ENCODE results near the gene TOM1L2.
A peak's percentile ranks its signal among the peaks of the same experiment; 100 is the strongest.

TOM1L2 gene

DNA sequence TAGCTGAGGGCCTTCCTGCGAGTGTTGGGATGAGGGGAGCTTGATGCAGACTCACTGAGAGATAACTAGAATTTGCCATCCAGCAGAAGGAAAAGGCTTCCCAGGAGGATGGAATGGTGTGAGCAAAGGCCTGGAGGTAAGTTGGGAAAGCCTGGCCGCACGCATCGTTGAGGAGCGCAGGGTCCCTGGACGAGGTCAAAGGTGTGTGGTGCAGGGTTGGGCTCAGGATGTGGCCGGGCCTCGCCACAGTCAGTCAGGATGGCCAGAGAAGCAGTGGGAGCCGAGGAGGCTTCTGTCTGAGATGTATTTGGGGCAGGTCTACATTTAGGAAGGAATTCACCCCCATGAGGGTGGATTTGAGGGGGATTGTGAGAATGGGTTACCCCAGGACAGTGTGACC is 16.9 kb upstream of the TOM1L2 start:
- DNase-seq (no peak), ATAC-seq (replicated peaks) (no peak)
- Mint-ChIP-seq H3K27me3 (no peaks in the 10 kb centered on the region), H3K4me3 (no peak overlapping the region), H3K27ac (no peak overlapping the region), H3K36me3 (ENCODE audit: insufficient read depth) (no peaks in the 10 kb centered on the region), H3K4me1 (ENCODE audit: low read depth in 2 of 2) (no peaks in the 10 kb centered on the region), H3K9me3 (no peaks in the 10 kb centered on the region)

DNA sequence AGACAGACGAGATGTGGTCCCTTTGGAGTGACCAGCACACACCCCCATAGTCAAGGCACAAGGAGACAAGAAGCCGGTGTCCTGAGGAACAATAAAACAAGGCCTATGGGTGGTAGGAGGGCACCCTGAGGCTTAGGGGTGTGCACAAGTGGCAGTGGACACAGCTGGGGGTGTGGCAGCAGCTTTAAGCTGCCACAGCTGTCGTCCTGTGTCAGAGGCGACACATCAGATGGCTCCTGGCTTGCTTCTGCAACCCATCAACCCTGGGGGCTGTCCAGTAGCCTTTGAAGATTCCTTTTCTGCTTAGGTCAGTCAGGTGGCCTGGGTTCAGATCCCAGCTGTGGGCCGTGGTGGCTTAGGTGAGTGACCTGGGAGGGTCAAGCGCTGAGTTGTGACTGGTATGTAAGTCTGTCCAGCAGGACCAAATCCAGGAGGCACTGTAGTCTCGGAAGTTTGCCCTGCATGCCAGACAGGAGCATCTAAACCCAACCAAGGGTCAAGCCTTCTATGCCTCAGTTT is 16.3 kb upstream of the TOM1L2 start:
- no peak overlapping the region for H3K27ac Mint-ChIP-seq
- H3K36me3 Mint-ChIP-seq (ENCODE audit: insufficient read depth): no peaks in the 10 kb centered on the region
- no peaks in the 10 kb centered on the region for H3K9me3 Mint-ChIP-seq
- no peak for DNase-seq
- no peaks in the 10 kb centered on the region for H3K4me1 Mint-ChIP-seq (ENCODE audit: low read depth in 2 of 2)
- no peaks in the 10 kb centered on the region for H3K27me3 Mint-ChIP-seq
- no peak overlapping the region for H3K4me3 Mint-ChIP-seq
- ATAC-seq (replicated peaks): no peak

DNA sequence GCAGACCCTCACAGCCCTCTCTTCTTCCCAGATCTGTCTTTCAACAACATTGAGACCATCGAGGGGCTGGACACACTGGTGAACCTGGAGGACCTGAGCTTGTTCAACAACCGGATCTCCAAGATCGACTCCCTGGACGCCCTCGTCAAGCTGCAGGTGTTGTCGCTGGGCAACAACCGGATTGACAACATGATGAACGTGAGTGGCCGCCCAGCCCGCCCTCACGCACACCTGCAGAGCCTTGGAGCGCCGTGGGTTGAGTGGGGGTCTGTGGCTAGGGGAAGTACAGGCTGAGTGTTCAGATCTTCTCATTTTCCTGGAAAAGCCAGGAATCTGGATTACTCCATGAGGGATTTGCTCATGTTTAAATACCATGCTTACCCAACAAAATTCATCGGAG is 15.7 kb upstream of the TOM1L2 start:
- Mint-ChIP-seq H3K27me3 (no peaks in the 10 kb centered on the region), H3K4me1 (ENCODE audit: low read depth in 2 of 2) (no peaks in the 10 kb centered on the region), H3K9me3 (no peaks in the 10 kb centered on the region), H3K4me3 (no peak overlapping the region), H3K27ac (no peak overlapping the region), H3K36me3 (ENCODE audit: insufficient read depth) (no peaks in the 10 kb centered on the region)
- DNase-seq (no peak), ATAC-seq (replicated peaks) (no peak)

DNA sequence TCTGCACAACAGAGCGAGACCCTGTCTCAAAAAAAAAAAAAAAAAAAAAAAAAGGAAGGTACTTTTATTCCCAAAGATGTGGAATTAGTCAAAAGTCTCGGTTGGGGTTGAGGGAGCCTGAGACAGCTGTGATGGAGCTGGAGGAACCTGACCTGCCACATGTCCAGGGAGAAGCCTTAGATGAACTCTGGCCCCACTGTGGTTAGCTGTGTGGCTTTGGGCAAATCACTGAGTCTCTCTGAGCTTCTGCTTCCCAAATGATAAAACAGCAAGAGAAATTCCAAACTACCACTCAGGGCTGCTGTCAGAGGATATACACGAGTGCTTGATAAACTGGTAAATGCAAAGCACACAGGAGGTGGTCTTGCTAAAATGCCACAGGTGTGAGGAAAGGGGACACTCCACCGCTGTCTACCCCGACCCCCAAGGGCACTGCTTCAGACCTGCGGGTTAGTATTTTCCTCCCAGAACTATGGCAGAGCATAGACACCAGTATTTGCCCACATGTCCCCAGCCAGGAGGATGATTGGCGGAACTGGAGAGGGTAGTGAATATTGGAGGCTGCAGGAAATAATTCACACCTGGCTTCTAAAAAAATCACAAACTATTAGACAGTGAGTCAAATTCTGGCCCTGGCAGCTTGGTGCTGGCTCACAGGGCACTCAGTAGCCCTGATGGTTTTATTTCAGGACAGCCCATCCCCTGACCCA is 15.1 kb upstream of the TOM1L2 start:
- Mint-ChIP-seq H3K4me1 (ENCODE audit: low read depth in 2 of 2) (no peaks in the 10 kb centered on the region), H3K4me3 (no peak overlapping the region), H3K9me3 (no peaks in the 10 kb centered on the region), H3K27ac (no peak overlapping the region), H3K36me3 (ENCODE audit: insufficient read depth) (no peaks in the 10 kb centered on the region), H3K27me3 (no peaks in the 10 kb centered on the region)
- ATAC-seq (replicated peaks) (no peak), DNase-seq (no peak)

DNA sequence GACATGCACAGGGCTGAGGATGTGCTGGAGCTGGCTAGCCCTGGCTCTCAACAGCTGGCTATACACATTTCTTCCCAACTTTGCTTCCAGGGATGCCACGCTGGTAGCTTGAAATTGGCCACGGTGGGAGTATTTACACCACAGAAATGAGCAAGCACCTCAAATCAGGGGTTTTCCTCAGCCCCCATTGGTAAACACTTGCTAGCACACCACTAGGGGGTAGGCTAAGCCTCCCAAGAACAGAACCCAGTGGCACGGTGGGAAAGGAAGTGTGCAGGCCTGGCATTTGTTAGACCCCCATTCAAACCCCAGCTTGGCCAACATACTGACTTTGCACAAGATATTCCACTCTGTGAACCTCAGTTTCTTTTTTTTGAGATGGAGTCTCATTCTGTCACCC is 13.4 kb upstream of the TOM1L2 start:
- Mint-ChIP-seq H3K4me3 (no peak overlapping the region), H3K9me3 (no peaks in the 10 kb centered on the region), H3K27me3 (no peaks in the 10 kb centered on the region), H3K27ac (no peak overlapping the region), H3K4me1 (ENCODE audit: low read depth in 2 of 2) (no peaks in the 10 kb centered on the region), H3K36me3 (ENCODE audit: insufficient read depth) (no peaks in the 10 kb centered on the region)
- DNase-seq (no peak), ATAC-seq (replicated peaks) (no peak)

DNA sequence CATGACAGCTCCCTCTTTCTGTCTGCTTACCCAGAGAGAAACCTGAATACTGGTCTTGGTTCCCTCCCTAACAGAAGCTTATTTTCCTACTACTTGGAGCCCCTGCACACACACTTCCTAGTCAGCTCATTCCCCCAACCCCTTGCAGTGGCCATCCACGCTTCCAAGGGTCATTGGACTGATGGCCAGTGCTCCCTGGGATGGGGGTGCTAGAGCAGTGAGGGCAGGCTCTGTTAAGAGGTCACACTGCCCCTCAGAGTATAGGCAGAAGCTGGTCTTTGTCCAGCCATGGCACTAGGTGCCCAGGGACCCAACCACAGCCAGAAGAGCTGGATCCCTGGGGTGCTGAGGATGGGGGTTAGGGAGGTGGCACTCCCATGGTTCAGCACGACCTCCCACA is 13.0 kb upstream of the TOM1L2 start:
- ATAC-seq (replicated peaks) (no peak), DNase-seq (no peak)
- Mint-ChIP-seq H3K27ac (no peak overlapping the region), H3K4me1 (ENCODE audit: low read depth in 2 of 2) (no peaks in the 10 kb centered on the region), H3K36me3 (ENCODE audit: insufficient read depth) (no peaks in the 10 kb centered on the region), H3K27me3 (no peaks in the 10 kb centered on the region), H3K9me3 (no peaks in the 10 kb centered on the region), H3K4me3 (no peak overlapping the region)

DNA sequence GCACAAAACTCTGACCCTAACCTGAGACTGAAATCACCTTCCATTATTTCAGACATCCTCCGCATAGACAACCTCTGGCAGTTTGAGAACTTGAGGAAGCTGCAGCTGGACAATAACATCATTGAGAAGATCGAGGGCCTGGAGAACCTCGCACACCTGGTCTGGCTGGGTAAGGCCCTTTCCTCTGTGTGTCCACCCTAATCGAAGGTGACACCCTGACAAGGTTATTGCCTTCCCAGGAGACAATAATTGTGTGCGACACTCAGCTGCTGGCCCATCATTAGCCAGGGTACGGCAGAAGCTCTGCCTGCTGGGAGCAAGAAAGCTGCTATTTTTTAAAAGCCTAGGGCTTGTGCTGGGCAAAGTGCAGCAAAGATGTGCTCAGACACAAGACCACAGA is 11.6 kb upstream of the TOM1L2 start:
- Mint-ChIP-seq H3K27ac (no peak overlapping the region), H3K4me1 (ENCODE audit: low read depth in 2 of 2) (no peaks in the 10 kb centered on the region), H3K27me3 (no peaks in the 10 kb centered on the region), H3K9me3 (no peaks in the 10 kb centered on the region), H3K4me3 (no peak overlapping the region), H3K36me3 (ENCODE audit: insufficient read depth) (no peaks in the 10 kb centered on the region)
- ATAC-seq (replicated peaks) (no peak), DNase-seq (no peak)

DNA sequence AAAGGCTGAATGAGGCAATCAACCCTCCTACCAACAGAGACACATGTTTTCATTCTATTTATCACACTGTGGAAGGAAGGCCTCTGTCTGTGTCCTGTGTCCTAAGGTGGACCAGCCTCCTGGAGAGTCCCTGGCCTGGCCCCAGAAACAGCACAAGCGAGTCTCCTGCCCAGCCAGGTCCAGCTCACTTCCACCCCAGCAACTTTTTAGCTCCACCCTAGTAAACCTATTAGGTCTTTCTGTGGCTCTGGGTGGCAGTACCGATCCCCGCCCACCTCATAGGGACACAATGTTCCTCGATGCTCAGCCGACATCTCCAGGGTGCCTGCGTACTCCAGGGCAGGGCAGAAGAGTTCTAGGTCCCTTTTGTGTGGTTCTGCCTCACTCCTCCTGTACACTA is 11.2 kb upstream of the TOM1L2 start:
- H3K4me1 Mint-ChIP-seq (ENCODE audit: low read depth in 2 of 2): no peaks in the 10 kb centered on the region
- no peaks in the 10 kb centered on the region for H3K27me3 Mint-ChIP-seq
- H3K36me3 Mint-ChIP-seq (ENCODE audit: insufficient read depth): no peaks in the 10 kb centered on the region
- DNase-seq (no peak), ATAC-seq (replicated peaks) (no peak)
- no peak overlapping the region for H3K4me3 Mint-ChIP-seq
- no peak overlapping the region for H3K27ac Mint-ChIP-seq
- H3K9me3 Mint-ChIP-seq: no peaks in the 10 kb centered on the region

DNA sequence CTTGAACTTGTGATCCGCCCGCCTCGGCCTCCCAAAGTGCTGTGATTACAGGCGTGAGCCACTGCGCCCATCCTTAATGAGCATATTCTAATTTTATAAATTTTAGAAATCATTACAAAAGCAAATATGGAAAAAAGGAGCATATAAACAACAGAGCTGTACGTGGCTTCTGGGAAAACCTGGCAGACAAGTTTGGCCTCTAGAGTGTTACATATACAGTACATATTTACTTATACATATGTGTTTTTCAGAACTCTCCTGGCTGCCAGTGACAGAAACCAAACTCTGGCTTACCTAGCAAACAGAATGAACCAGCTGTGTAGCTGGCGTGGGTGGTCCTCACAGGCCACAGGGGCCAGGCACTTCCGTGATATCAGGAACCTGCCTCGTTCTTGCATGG is 10.6 kb upstream of the TOM1L2 start:
- no peaks in the 10 kb centered on the region for H3K36me3 Mint-ChIP-seq (ENCODE audit: insufficient read depth)

DNA sequence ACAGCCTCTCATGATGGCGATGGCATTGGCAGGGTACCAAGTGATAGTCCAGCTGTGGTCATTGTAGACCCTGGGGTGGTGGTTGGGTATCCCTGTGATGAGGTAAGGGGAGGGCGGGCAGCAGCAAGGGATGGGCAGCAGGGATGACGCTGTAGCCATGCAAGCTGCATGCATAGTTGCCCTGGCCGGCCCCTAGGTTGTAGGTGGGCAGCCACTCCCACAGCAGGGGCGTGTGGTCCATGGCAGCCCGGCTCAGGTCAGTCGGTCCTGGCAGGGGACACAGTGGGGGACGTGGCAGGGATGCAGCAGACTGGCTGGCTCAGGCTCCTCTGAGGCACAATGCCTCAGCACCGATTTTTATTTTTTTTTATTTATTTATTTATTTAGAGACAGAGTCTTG is 9.1 kb upstream of the TOM1L2 start:
- Mint-ChIP-seq H3K36me3 (ENCODE audit: insufficient read depth) (no peaks in the 10 kb centered on the region), H3K9me3 (no peaks in the 10 kb centered on the region), H3K4me3 (no peak overlapping the region), H3K27me3 (no peaks in the 10 kb centered on the region), H3K4me1 (ENCODE audit: low read depth in 2 of 2) (no peaks in the 10 kb centered on the region), H3K27ac (no peak overlapping the region)
- DNase-seq (no peak), ATAC-seq (replicated peaks) (no peak)

More for the DNA sequence above, 10.6 kb upstream of the TOM1L2 start:
- Mint-ChIP-seq H3K9me3 (no peaks in the 10 kb centered on the region), H3K4me3 (no peak overlapping the region), H3K4me1 (ENCODE audit: low read depth in 2 of 2) (no peaks in the 10 kb centered on the region), H3K27me3 (no peaks in the 10 kb centered on the region), H3K27ac (peak overlapping the region in 1 of 2 donors; percentile 38)
- ATAC-seq (replicated peaks) (no peak), DNase-seq (no peak)

DNA sequence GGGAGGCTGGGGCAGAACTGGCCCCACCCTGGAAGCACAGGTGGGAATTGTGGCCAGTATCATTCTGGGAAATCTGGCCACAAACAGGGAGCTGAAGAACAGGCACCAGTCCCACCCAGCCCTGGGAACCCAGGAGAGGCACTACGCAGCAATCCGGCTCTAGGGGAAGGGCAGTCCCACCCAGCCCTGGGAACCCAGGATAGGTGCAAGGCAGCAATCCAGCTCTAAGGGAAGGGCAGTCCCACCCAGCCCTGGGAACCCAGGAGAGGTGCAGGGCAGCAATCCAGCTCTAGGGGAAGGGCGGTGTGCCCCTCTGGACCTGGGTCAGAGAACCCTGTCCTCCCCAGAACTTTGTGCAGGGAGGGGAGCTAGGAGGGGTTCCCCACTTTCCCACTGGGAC is 7.6 kb upstream of the TOM1L2 start:
- ATAC-seq (replicated peaks): no peak
- Mint-ChIP-seq H3K4me1 (ENCODE audit: low read depth in 2 of 2) (no peaks in the 10 kb centered on the region), H3K27ac (no peak overlapping the region), H3K36me3 (ENCODE audit: insufficient read depth) (no peaks in the 10 kb centered on the region), H3K4me3 (no peak overlapping the region), H3K27me3 (no peaks in the 10 kb centered on the region), H3K9me3 (no peaks in the 10 kb centered on the region)
- DNase-seq: no peak

DNA sequence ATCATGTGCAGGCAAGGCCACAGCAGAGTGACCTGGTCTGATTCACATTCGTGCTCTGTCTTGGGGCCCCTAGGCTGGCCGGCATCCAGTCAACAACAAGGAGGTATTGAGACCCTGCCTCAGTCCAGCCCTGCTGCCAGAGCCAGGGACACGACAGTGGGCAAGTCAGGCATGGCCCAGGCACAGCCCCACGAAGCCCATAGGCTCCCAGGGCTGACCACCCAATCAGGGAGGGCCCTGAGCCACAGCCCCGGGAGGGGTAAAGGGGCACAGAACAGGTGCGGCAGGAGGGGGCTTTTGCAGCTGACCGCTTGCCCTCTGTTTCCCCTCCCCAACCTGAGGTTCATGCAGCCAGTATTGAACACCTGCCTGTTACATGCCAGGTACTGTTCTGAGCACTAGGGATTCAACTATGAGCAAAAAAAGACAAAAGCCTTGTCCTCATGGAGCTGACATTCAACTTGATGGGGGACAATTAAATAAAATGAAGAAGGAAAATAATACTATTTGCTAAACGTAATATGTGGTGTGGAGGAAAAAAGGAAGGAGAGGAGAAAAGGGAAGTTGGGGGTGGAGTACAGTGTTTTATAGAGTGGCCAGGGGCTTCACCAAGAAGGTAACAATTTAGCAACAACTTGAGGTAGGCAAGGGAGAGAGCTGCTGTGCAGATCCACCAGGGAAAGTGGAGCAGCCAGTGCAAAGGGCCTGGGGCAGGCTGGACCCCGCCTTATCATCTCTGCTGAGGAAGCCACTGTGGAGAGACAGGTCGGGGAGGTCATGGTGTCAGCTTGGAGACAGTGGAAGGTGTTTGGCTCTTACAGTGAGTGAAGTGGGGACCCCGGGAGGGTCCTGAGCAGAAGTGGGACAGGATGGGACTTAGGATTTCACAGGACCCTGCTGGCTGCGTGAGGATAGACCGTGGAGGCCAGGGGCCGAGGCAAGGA is 6.6 kb upstream of the TOM1L2 start:
- Mint-ChIP-seq H3K4me3 (no peak overlapping the region), H3K9me3 (no peaks in the 10 kb centered on the region), H3K27me3 (no peaks in the 10 kb centered on the region), H3K36me3 (ENCODE audit: insufficient read depth) (peaks cover 4% of the 10 kb centered on the region), H3K4me1 (ENCODE audit: low read depth in 2 of 2) (no peaks in the 10 kb centered on the region), H3K27ac (no peak overlapping the region)
- ATAC-seq (replicated peaks) (no peak), DNase-seq (no peak)

DNA sequence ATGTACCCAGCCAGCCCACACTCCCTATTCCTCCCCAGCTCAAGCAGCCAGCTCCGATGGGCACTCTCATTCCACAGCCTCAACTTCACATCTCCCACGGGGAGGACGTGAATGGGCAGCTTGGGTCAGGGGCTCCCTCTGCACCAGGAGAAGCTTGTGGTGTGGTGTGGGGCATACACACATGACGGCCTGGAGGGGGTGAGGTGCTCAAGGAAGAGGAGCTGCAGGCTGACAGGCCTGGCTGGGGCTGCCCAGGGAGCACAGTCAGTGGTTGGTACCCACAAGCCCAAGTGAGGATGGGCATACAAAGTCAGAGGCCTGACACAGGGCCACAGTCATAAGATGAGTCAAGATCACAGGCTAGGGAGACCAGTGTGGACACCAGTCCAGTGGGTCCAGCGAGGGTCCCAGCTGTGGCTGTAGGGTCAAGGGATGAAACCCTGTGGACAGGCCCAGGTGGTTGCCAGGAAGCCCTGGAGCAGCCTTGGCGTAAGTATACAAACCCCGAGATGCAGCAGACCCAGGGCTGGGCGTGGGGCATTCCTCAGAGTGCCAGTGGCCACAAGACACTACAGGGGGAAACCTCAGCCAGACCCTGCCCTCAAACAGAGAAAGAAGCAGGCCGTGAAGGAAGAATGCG is 4.9 kb upstream of the TOM1L2 start:
- H3K27ac Mint-ChIP-seq: no peak overlapping the region

More for the DNA sequence above, 4.9 kb upstream of the TOM1L2 start:
- H3K27me3 Mint-ChIP-seq: no peaks in the 10 kb centered on the region
- no peak overlapping the region for H3K4me3 Mint-ChIP-seq
- DNase-seq: no peak
- H3K36me3 Mint-ChIP-seq (ENCODE audit: insufficient read depth): peaks cover 13% of the 10 kb centered on the region
- peaks cover 3 to 5% of the 10 kb centered on the region in 2 donors for H3K4me1 Mint-ChIP-seq (ENCODE audit: low read depth in 2 of 2)
- H3K9me3 Mint-ChIP-seq: no peaks in the 10 kb centered on the region
- no peak for ATAC-seq (replicated peaks)
